GM10266 (cell line): ENCODE data around the gene UCMA.
"Not testable (repeated sequence)": the region's sequence is repeated elsewhere in the genome, so short reads cannot be mapped to it uniquely, and the experiment has no call there.

Source experiments
- DNase-seq: peaks from one replicate; pipeline ENCODE4 v3.0.0; 2012; ENCODE audit errors: extremely low spot score
- CTCF ChIP-seq: IDR thresholded peaks from 2 replicates; pipeline ENCODE4 v1.5.1; 2012; ENCODE audit warnings: mild to moderate bottlenecking, low read depth; ENCODE audit not compliant: control insufficient read depth, insufficient read depth; ENCODE audit errors: missing control alignments

The UCMA gene

DNA sequence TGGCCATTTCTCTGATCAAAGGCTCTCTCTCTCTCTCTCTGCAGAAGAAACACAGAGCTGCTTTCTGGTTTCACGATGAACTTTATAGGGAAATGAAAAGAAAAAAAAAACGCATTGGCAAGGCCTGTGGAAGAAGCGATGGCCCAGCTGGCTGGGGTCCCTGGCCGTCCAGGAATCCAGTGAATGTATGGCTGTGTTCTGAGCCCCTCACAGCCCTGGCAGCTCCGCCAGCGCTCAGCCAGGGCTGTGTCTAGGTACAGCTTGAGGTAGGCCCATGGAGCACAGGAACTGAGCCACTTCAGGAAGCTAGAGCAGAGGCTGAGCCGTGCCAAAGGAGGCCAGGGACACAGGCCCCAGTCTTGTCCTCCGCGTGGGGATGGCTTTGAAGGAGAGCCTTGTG lies 13.1 kb upstream of the UCMA start:
- DNase-seq, result no peak
- TF ChIP-seq CTCF, result no peak

DNA sequence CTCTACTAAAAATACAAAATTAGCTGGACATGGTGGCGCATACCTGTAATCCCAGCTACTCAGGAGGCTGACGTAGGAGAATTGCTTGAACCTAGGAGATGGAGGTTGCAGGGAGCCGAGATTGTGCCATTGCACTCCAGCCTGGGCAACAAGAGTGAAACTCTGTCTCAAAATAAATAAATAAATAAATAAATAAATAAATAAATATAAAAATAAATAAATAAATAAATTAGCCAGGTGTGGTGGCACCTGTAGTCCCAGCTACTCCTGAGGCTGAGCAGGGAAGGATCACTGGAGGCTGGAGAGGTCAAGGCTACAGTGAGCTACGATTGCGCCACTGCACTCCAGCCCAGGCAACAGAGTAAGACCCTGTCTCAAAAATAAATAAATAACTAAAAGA lies 8.1 kb upstream of the UCMA start:
- DNase-seq, result not testable (repeated sequence)

DNA sequence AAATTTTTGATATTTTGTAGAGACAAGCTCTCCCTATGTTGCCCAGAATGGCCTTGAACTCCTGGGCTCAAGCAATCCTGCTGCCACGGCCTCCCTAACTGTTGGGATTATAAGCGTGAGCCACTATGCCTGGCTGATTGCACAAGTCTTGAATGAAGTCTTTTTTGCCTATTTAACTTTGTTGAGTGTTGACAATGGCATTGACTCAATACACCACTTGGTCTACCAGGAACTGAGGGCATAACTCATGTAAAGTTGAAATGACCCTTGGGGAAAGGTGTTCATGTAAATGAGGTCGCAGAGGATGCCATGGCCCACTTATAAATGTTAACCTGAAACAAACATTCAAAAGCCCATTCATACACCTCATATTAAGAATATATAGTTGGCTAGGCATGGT lies 7.4 kb upstream of the UCMA start:
- no peak for TF ChIP-seq CTCF
- DNase-seq, result no peak

- TF ChIP-seq CTCF, result no peak
- no peak for DNase-seq
Measured at GRCh38 chr10:13239923-13240322, 5.7 kb upstream of the UCMA start.

DNA sequence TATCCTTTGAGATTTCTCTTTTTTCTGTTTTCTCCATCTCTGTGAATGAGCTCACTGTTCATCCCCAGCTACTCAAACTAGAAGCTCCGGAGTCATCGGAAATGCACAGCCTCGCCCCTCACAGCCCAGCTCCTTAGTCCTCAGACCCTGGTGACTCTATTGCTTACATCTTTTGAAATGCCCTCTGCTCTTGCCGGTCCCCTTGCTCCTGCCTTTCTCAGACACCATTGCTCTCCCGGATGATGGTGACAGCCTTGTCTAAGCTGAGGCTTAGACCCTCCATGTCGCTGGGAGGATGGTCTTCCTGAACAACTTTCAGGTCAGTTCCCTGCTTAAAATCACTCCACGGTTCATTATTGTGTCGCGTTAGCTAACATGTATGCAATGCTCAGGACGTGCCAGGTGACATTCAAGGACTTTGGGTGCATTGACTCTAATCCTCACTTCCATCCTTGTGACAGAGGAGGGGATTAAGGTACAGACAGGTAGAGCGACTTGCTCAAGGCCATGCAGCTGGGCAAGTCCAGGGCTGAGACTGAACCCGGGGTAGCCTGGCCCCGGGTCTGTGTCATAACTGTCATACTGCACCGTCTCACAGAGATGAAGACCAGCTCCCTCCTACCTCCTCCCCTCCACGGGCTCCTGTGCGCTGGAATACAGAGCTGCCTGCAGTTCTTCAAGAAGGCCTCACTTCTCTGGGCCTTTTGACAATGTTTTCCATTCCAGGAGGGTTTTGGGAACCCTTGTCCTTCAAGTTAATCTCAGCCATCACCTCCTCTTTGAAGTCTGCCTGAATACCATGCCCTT lies 4.3 kb upstream of the UCMA start:
- TF ChIP-seq CTCF, result no peak
- no peak for DNase-seq

GRCh38 chr10:13236638-13237037 lies 2.5 kb upstream of the UCMA start:
- no peak for DNase-seq
- no peak for TF ChIP-seq CTCF

GRCh38 chr10:13234736-13235135 lies 562 bp upstream of the UCMA start:
- not testable (repeated sequence) for DNase-seq

DNA sequence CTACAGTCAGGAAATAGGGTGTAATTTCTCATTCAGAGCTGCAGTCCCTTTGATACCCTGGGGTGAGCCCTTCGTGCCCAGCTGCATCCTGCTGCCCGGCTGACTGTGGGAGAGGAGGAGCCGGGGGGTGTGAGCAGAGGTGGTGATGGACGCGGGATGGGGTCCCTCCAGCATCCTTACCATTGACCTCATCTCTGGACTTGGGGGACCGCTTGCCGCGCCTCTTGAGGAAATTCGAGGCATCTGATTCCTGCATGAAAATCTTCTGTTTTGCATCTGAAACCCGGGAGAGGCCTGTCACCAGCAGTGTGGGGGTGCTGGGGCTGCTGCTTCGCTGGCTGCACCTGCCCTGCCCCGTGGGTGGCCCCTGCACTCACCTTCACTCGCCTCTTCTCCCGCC lies 816 bp downstream of the UCMA start:
- DNase-seq, result no peak
- TF ChIP-seq CTCF, result no peak
